ENCODE results near the gene HNRNPR.

HNRNPR gene

DNA sequence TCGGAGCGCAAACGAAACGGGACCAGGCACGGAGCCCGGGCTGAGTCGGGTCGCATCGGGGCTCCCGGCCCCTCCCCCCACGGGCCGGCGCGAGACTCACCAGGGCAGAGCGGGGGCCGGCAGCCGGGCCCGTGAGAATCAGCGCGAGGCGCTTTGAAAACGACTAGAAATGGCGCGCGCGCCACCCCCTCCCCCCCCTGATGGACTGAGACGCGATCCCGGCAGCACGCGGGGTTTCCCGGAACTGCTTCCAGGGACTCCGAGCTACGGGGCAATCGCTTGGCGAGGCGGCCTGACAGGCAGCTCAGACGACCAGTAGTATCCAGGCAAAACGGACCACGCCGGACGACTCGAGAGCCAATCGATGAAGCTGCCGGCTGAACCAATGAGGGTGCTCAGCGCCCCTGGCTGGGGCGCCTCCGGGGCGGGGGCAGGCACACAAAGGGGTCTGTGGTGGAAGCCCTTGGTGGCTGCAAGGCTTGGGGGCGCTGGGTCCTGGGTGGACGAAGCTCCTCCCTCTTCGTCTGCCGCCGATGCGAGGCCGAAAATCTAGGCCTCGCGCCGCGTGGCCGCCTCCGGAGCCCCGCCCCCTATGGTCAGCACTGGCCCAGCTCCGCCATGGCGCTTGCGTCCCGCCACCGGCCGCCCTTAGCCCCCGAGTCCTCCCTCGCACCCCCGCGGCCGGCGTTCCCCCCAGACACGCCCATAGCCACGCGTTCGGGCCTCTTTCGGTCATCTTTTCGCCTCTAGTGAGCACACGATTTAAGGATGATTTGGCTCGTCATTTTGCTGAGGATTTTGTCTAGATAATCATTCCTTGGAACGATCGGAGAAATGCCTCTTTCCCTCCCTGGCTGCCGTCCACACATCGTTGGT, at the start of gene HNRNPR:
TSS of gene HNRNPR (minus strand) at position 174 of the 876 bp plus-strand sequence. CDS start 3,276 bp downstream, outside the sequence.
- H3K79me2 ChIP-seq (ENCODE audit: insufficient read depth, low read length), result peaks cover 47% of the 10 kb centered on the region
- no peak for TF ChIP-seq EZH2phosphoT487 (IDR thresholded peaks at IDR 0.05; ENCODE audit: borderline replicate concordance)
- TF ChIP-seq, protein P1, sequence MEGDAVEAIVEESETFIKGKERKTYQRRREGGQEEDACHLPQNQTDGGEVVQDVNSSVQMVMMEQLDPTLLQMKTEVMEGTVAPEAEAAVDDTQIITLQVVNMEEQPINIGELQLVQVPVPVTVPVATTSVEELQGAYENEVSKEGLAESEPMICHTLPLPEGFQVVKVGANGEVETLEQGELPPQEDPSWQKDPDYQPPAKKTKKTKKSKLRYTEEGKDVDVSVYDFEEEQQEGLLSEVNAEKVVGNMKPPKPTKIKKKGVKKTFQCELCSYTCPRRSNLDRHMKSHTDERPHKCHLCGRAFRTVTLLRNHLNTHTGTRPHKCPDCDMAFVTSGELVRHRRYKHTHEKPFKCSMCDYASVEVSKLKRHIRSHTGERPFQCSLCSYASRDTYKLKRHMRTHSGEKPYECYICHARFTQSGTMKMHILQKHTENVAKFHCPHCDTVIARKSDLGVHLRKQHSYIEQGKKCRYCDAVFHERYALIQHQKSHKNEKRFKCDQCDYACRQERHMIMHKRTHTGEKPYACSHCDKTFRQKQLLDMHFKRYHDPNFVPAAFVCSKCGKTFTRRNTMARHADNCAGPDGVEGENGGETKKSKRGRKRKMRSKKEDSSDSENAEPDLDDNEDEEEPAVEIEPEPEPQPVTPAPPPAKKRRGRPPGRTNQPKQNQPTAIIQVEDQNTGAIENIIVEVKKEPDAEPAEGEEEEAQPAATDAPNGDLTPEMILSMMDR (conservative IDR thresholded peaks at IDR 0.05; ENCODE audit: low read length), result no peak
- H3K9ac ChIP-seq (ENCODE audit: low read depth, low read length, poor library complexity, severe bottlenecking), result peak within 1 kb of the TSS; percentile 97
- peak within 1 kb of the TSS; percentile 80 for H3K4me3 ChIP-seq (ENCODE audit: low read length, poor library complexity, severe bottlenecking)
- H3K4me1 ChIP-seq (ENCODE audit: insufficient read depth, low read length, poor library complexity, severe bottlenecking), result peaks cover 30% of the 10 kb centered on the region
- H3K4me2 ChIP-seq (ENCODE audit: low read depth, low read length, poor library complexity, severe bottlenecking), result peak within 1 kb of the TSS; percentile 91
- H3K27me3 ChIP-seq (ENCODE audit: insufficient read depth, low read length, poor library complexity, severe bottlenecking), result peaks cover 8% of the 10 kb centered on the region
- H2AFZ ChIP-seq (ENCODE audit: low read length), result peak within 1 kb of the TSS; percentile 83
- H3K36me3 ChIP-seq (ENCODE audit: insufficient read depth, low read length), result no peaks in the 10 kb centered on the region
- H3K9me3 ChIP-seq (ENCODE audit: insufficient read depth, low read depth, low read length), result no peaks in the 10 kb centered on the region
- no peaks in the 10 kb centered on the region for H3F3A ChIP-seq (ENCODE audit: low read depth)
- no peaks in the 10 kb centered on the region for H3K9me2 ChIP-seq (replicated peaks; ENCODE audit: low read depth, low read length)
- H4K20me1 ChIP-seq (ENCODE audit: insufficient read depth, low read length, poor library complexity, severe bottlenecking), result peaks cover 44% of the 10 kb centered on the region

DNA sequence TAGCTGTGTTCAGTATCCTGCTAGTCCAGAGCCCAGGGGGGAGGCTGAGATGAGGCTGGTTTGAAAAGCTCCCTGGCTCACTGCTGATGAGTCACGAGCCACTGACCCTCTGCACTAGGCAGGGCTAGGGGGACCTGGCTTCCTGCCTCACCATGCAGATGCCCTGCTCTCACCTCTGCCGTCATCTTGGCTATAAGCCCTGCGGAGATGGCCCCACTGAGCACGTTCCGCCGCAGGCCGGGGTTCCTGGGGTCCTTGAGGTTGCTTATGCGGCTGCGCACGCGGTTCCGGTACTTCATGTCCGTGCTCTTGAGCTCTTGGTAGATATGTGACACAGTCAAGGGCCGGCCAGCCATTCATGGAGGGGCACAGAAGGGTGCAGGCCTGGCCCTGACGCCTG, 49.6 kb upstream of the HNRNPR start:
- H3K9me2 ChIP-seq (replicated peaks; ENCODE audit: low read depth, low read length), result no peaks in the 10 kb centered on the region
- no peaks in the 10 kb centered on the region for H3K36me3 ChIP-seq (ENCODE audit: insufficient read depth, low read length)
- no peak overlapping the region for H3K9ac ChIP-seq (ENCODE audit: low read depth, low read length, poor library complexity, severe bottlenecking)
- H3K79me2 ChIP-seq (ENCODE audit: insufficient read depth, low read length), result no peaks in the 10 kb centered on the region
- no peaks in the 10 kb centered on the region for H3K9me3 ChIP-seq (ENCODE audit: insufficient read depth, low read depth, low read length)
- H3K4me2 ChIP-seq (ENCODE audit: low read depth, low read length, poor library complexity, severe bottlenecking), result no peak overlapping the region
- H2AFZ ChIP-seq (ENCODE audit: low read length), result no peak overlapping the region
- no peaks in the 10 kb centered on the region for H3K27me3 ChIP-seq (ENCODE audit: insufficient read depth, low read length, poor library complexity, severe bottlenecking)
- no peaks in the 10 kb centered on the region for H4K20me1 ChIP-seq (ENCODE audit: insufficient read depth, low read length, poor library complexity, severe bottlenecking)
- H3K4me3 ChIP-seq (ENCODE audit: low read length, poor library complexity, severe bottlenecking), result no peak overlapping the region
- no peaks in the 10 kb centered on the region for H3K4me1 ChIP-seq (ENCODE audit: insufficient read depth, low read length, poor library complexity, severe bottlenecking)
- TF ChIP-seq, protein P1 (conservative IDR thresholded peaks at IDR 0.05; ENCODE audit: low read length), result no peak
- TF ChIP-seq EZH2phosphoT487 (IDR thresholded peaks at IDR 0.05; ENCODE audit: borderline replicate concordance), result no peak
- no peaks in the 10 kb centered on the region for H3F3A ChIP-seq (ENCODE audit: low read depth)

DNA sequence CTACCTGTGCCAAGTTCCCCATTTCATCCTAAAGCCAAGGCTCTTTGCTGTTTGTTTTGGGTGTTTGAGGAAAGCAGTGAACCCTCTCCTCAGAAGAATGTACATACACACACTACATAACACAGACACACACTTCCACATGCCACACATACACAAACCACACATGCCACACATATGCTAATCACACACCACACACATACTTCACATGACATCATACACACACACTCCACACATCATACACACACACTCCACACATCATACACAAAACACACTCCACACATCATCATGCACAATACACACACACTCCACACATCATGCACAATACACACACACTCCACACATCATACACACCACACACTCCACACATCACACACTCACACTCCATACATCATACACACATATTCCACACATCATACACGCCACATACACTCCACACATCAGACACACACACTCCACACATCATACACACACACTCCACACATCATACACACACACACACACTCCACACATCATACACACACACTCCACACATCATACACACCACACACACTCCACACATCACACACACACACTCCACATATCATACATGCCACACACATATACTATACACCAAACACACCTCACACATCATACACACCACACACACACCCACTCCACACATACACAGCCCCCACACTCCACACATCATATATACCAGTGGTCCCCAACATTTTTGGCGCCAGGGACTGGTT, 48.2 kb upstream of the HNRNPR start:
- Histone ChIP-seq H3K36me3 (ENCODE audit: insufficient read depth, low read length) (no peaks in the 10 kb centered on the region), H3K27me3 (ENCODE audit: insufficient read depth, low read length, poor library complexity, severe bottlenecking) (no peaks in the 10 kb centered on the region), H3F3A (ENCODE audit: low read depth) (no peaks in the 10 kb centered on the region), H3K9me3 (ENCODE audit: insufficient read depth, low read depth, low read length) (no peaks in the 10 kb centered on the region), H3K79me2 (ENCODE audit: insufficient read depth, low read length) (no peaks in the 10 kb centered on the region), H3K9me2 (replicated peaks; ENCODE audit: low read depth, low read length) (no peaks in the 10 kb centered on the region), H3K4me2 (ENCODE audit: low read depth, low read length, poor library complexity, severe bottlenecking) (no peak overlapping the region), H4K20me1 (ENCODE audit: insufficient read depth, low read length, poor library complexity, severe bottlenecking) (no peaks in the 10 kb centered on the region), H3K9ac (ENCODE audit: low read depth, low read length, poor library complexity, severe bottlenecking) (no peak overlapping the region), H2AFZ (ENCODE audit: low read length) (no peak overlapping the region), H3K4me3 (ENCODE audit: low read length, poor library complexity, severe bottlenecking) (no peak overlapping the region), H3K4me1 (ENCODE audit: insufficient read depth, low read length, poor library complexity, severe bottlenecking) (no peaks in the 10 kb centered on the region)
- no peak for TF ChIP-seq EZH2phosphoT487 (IDR thresholded peaks at IDR 0.05; ENCODE audit: borderline replicate concordance)
- TF ChIP-seq, protein P1 (conservative IDR thresholded peaks at IDR 0.05; ENCODE audit: low read length), result no peak

All from Loucy (cell line).